HUES6 (cell line): ENCODE results near the gene SCAMP2.

Experiments used
- H3K27ac ChIP-seq: 2 replicates; pipeline ENCODE4 v1.7.0; 2013; ENCODE audit warnings: low read depth, mild to moderate bottlenecking, low read length, inconsistent platforms
- H3K27me3 ChIP-seq: 2 replicates; pipeline ENCODE4 v1.6.1; 2013; ENCODE audit warnings: low read length; ENCODE audit not compliant: control insufficient read depth, insufficient read depth
- H3K36me3 ChIP-seq: 2 replicates; pipeline ENCODE4 v1.6.1; 2013; ENCODE audit warnings: low read length; ENCODE audit not compliant: control insufficient read depth, insufficient read depth
- H3K4me1 ChIP-seq: 2 replicates; pipeline ENCODE4 v1.6.1; 2013; ENCODE audit warnings: low read length; ENCODE audit not compliant: control insufficient read depth, insufficient read depth
- H3K4me3 ChIP-seq: 2 replicates; pipeline ENCODE4 v1.5.1; 2013; ENCODE audit warnings: low read depth, low read length
- H3K9ac ChIP-seq: one replicate; pipeline ENCODE4 v1.6.1; 2013; ENCODE audit warnings: mild to moderate bottlenecking, low read length
- H3K9me3 ChIP-seq: 2 replicates; pipeline ENCODE4 v1.6.1; 2013; ENCODE audit warnings: low read depth, low read length; ENCODE audit not compliant: control insufficient read depth, insufficient read depth

The SCAMP2 gene

DNA sequence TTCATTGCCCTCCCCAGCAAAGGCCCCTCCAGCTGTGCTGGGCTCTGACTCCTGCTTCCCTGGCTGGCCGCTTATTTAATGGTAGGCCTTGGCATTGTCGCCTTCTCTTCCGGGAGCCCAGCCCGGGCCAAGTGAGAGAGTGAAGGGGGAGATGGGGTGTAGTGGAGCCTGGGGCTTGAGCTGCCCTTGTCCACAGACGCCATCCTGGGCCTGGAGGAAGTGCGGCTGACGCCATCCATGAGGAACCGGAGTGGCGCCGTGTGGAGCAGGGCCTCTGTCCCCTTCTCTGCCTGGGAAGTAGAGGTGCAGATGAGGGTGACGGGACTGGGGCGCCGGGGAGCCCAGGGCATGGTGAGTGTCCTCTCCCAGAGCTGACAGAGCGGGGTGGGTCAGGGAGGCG is 57.2 kb downstream of the SCAMP2 start:
- no peak overlapping the region for H3K27ac ChIP-seq
- H3K9ac ChIP-seq, result no peak overlapping the region
- no peak overlapping the region for H3K4me3 ChIP-seq

DNA sequence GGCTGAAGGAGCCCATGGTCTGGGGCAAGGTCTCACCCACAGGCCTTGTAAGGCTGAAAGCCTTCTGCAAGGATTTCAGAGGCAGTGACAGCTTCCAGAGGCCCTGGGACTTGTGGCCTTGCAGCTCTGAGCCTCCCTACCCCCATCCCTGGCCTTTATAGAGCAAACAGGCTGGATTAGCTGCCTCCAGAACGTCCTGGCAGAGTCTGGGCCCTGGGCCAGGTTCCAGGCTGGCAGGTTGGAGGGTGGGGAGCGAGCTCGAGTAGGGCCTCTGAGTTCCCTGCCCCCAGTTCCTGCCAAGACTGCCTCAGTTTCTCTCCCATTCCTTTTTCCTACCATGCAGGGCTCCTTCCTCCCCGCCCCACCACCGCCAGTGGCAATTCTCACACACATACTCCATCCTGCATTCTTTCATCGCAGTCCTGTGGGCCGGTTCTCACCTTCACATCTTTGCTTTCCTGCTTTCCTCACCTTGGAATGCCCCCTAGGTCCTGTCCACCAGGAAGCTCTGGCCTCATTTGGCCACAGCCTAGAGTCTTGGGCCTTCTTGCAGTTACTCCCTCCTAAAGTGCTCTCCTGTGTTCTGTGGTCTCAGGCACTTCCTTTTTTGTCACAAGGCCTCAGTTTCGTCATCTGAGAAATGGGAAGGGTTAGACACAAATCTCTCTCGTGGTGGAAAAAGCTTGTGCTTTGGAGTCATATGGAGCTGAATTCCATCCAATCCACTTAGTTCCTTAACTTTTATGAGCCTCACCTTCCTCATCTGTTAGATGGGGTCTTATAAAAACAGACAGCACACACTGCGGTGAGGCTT is 57.8 kb downstream of the SCAMP2 start:
- Histone ChIP-seq H3K9me3 (no peaks in the 10 kb centered on the region), H3K36me3 (no peaks in the 10 kb centered on the region), H3K4me1 (peaks cover 22% of the 10 kb centered on the region), H3K4me3 (no peak overlapping the region), H3K27ac (no peak overlapping the region), H3K27me3 (no peaks in the 10 kb centered on the region), H3K9ac (no peak overlapping the region)

More for the DNA sequence above, 57.2 kb downstream of the SCAMP2 start:
- H3K36me3 ChIP-seq, result no peaks in the 10 kb centered on the region
- H3K9me3 ChIP-seq, result no peaks in the 10 kb centered on the region
- H3K27me3 ChIP-seq, result no peaks in the 10 kb centered on the region
- H3K4me1 ChIP-seq, result peaks cover 26% of the 10 kb centered on the region

DNA sequence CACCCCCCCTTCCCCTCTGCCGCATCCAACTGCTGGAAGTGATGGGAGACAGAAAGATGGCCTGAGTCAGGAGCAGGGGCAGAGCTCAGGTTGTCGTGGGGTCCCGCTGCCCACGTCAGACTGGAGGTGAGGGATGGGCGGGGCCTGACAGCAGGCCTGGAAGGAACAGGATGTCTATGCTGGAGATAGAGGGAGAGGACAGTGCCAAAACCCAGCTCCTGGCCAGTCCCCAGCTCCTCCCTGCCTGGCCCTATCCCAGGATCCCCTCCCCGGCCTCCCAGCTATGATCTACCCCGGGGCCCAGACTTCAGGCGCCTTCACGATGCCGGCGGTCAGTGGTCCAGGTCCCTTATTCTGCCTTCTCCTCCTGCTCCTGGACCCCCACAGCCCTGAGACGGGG is 60.6 kb downstream of the SCAMP2 start, which contains the start of gene LMAN1L:
TSS of gene LMAN1L (plus strand) at position 303 of the 400 bp plus-strand sequence. CDS start at position 323, 20 bp downstream.
- Histone ChIP-seq H3K36me3 (no peaks in the 10 kb centered on the region), H3K4me3 (no peak within 1 kb of the TSS), H3K9me3 (no peaks in the 10 kb centered on the region), H3K4me1 (peaks cover 19% of the 10 kb centered on the region), H3K27ac (no peak within 1 kb of the TSS), H3K9ac (no peak within 1 kb of the TSS), H3K27me3 (no peaks in the 10 kb centered on the region)

DNA sequence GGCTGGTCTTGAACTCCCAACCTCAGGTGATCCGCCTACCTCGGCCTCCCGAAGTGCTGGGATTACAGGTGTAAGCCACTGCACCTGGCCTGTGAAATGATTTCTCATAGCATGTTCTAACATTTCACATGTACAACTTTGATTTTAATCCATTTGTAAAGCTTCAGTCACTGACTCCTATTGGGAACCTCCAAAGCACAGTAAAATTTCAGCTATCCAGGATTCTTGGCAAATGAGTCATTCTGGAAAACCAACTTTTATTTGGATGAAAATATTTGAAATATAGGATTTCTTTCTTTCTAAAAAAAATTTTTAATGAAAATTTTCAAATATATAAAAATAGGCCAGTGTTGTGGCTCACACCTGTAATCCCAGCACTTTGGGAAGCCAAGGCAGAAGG is 63.2 kb downstream of the SCAMP2 start:
- H3K4me1 ChIP-seq, result peaks cover 2% of the 10 kb centered on the region; the same call in 1 of the 2 replicates
- H3K27ac ChIP-seq, result no peak overlapping the region
- H3K9ac ChIP-seq, result no peak overlapping the region
- H3K9me3 ChIP-seq, result no peaks in the 10 kb centered on the region
- H3K27me3 ChIP-seq, result no peaks in the 10 kb centered on the region
- H3K4me3 ChIP-seq, result no peak overlapping the region
- H3K36me3 ChIP-seq, result 0 out of 2 replicates have a peak, but pooled peaks cover 2% of the 10 kb centered on the region

DNA sequence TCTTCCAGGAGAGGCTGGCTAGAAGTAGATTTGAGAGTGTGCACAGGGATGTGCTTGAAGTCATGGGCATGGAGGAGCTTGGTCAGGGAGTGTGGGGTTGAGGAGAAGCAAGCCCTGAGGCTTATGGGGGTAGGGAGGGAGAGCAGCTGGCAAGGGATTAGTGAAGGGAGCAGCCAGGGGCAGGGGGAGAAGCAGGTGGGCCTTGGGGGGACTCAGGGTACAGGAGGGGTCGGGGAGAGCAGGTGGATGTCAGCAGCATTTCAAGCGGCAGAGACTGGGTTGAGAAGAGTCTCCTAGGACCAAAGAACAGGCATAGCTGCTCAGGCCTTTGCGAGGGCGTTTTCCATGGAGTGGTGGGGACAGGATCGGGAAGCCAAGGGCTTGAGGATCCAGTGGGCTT is 63.9 kb downstream of the SCAMP2 start:
- no peak overlapping the region for H3K9ac ChIP-seq
- peaks cover 5% of the 10 kb centered on the region for H3K36me3 ChIP-seq
- H3K4me3 ChIP-seq, result no peak overlapping the region
- H3K9me3 ChIP-seq, result no peaks in the 10 kb centered on the region
- no peaks in the 10 kb centered on the region for H3K27me3 ChIP-seq
- peaks cover 2% of the 10 kb centered on the region; the same call in 1 of the 2 replicates for H3K4me1 ChIP-seq
- H3K27ac ChIP-seq, result no peak overlapping the region

DNA sequence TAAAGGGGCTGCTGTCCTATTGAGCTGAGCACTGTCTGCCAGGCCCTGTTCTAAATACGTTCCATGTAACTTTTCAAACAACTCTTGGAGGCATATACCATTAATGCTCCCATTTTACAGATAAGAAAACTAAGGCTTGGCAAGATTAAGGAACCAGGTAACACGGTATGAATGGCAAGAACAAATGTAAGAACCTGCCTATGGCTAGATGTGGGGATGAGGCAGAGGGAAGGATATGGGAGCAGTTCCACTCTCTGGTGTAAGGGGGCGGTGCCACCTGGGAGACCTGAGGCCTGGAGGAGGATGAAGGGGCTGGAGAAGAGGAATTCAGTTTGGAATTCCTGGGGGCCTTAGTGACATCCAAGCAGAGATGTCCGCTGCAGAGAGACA is 64.3 kb downstream of the SCAMP2 start:
- no peaks in the 10 kb centered on the region for H3K9me3 ChIP-seq
- no peak overlapping the region for H3K27ac ChIP-seq
- H3K27me3 ChIP-seq, result no peaks in the 10 kb centered on the region
- H3K36me3 ChIP-seq, result peaks cover 10% of the 10 kb centered on the region
- H3K9ac ChIP-seq, result no peak overlapping the region
- peaks cover 2% of the 10 kb centered on the region; the same call in 1 of the 2 replicates for H3K4me1 ChIP-seq
- no peak overlapping the region for H3K4me3 ChIP-seq

DNA sequence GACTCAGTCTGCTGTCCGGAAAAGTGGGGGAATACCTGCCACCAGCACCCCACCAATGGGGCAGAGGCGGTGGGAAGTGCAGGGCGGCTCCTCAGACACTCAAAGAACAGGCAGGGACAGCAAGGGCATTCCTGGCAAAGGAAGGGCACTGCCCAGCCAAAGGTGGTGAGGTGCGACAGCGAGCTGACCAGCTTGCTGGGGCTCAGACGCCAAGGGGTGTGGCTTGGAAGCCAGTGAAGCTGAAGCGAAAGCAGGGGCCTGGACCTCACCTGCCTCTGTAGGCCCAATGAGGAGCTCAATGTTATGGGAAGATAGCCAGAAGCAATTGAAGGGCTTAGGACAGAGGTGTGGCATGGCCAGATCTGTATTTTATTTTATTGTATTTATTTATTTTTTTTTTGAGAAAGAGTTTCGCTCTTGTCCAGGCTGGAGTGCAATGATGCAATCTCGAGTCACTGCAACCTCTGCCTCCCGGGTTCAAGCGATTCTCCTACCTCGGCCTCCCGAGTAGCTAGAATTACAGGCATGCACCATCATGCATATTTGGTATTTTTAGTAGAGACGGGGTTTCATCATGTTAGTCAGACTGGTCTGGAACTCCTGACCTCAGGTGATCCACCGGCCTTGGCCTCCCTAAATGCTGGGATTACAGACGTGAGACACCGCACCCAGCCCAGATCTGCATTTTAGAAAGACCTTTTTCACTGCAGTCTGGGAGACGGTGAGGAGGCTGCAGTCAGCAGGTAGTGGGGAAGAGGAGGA is 64.9 kb downstream of the SCAMP2 start:
- Histone ChIP-seq H3K9ac (no peak overlapping the region), H3K27ac (no peak overlapping the region), H3K4me1 (peaks cover 2% of the 10 kb centered on the region; the same call in 1 of the 2 replicates)

DNA sequence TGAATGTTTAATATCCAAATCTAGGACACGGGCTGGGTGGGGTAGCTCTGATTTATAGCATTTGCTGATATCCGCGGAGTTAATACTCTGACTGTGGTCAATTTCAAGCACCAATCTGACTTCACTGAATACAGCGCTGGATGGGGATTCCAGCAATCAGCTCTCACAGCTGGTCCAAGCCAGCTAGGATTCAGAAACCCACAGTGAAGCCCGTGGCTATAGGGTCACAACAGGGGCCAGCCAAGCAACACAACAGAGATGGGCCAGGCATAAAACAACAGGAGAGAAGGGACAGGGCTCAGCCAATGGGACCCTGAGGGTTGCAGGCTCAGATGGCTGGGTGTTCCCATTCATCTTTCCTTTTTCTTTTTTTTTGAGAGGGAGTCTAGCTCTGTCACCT is 65.9 kb downstream of the SCAMP2 start:
- peaks cover 24% of the 10 kb centered on the region for H3K36me3 ChIP-seq
- H3K27ac ChIP-seq, result no peak overlapping the region
- peaks cover 2% of the 10 kb centered on the region; the same call in 1 of the 2 replicates for H3K4me1 ChIP-seq
- H3K9me3 ChIP-seq, result no peaks in the 10 kb centered on the region
- no peak overlapping the region for H3K4me3 ChIP-seq
- H3K27me3 ChIP-seq, result no peaks in the 10 kb centered on the region
- no peak overlapping the region for H3K9ac ChIP-seq

More for the DNA sequence above, 64.9 kb downstream of the SCAMP2 start:
- peaks cover 15% of the 10 kb centered on the region for H3K36me3 ChIP-seq
- H3K27me3 ChIP-seq, result no peaks in the 10 kb centered on the region
- no peak overlapping the region for H3K4me3 ChIP-seq
- H3K9me3 ChIP-seq, result no peaks in the 10 kb centered on the region

DNA sequence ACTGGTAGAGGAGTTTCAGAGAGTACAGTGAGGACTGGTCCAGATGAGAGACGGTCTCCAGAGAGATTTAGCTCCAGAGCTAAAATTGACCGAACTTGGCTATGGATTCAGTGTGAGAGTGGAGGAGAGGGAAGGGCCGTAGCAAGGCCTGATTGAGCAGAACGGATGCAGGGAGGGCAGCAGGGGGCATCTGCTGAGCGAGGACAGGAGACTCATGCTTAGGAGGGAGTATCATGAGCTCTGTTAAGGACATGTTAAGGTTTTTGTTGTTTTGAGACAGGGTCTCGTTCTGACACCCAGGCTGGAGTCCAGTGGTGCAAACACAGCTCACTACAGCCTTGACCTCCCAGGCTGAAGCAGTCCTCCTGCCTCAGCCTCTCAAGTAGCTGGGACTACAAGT is 68.2 kb downstream of the SCAMP2 start:
- Histone ChIP-seq H3K9me3 (no peaks in the 10 kb centered on the region), H3K4me1 (peaks cover 4% of the 10 kb centered on the region; the same call in 1 of the 2 replicates), H3K27me3 (no peaks in the 10 kb centered on the region), H3K9ac (no peak overlapping the region), H3K27ac (no peak overlapping the region), H3K36me3 (peaks cover 43% of the 10 kb centered on the region), H3K4me3 (no peak overlapping the region)

DNA sequence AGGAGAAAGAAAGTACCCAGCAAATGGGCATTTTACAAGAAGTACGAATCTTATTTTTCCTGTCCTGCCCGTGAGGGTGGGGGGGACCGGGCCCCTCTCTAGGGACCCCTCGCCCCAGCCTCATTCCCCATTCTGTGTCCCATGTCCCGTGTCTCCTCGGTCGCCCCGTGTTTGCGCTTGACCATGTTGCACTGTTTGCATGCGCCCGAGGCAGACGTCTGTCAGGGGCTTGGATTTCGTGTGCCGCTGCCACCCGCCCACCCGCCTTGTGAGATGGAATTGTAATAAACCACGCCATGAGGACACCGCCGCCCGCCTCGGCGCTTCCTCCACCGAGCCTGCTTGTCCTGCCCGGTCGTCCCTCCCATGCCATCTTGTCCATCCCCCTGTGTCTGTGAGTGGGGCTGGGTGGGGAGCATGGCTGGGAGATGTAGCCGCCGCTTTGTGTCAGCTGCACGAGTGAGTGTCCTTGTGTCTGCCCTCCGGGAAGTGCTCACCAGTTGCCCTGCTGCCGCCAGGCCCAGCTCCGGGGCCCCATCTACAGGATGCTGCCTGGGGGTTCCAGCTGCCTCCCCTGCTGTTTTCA is 70.2 kb downstream of the SCAMP2 start:
- H3K4me1 ChIP-seq, result peaks cover 4% of the 10 kb centered on the region; the same call in 1 of the 2 replicates
- no peaks in the 10 kb centered on the region for H3K9me3 ChIP-seq
- no peaks in the 10 kb centered on the region for H3K27me3 ChIP-seq
- H3K27ac ChIP-seq, result no peak overlapping the region
- peaks cover 60% of the 10 kb centered on the region for H3K36me3 ChIP-seq
- no peak overlapping the region for H3K9ac ChIP-seq
- no peak overlapping the region for H3K4me3 ChIP-seq
